Tibial artery (tissue), 4 donors: ENCODE results near the gene UPB1.

Experiments used
- DNase-seq, 2 donors: peaks; one replicate each; pipeline ENCODE4 v3.0.0-alpha.2; 2019
- H3K27ac ChIP-seq, 2 donors: fragments of 200-600 bp; sonication (generic) in 1 of 2; 1 replicate in 1 of 2; 2 replicates in 1 of 2; pipeline ENCODE4 v1.5.1; 2018 to 2019; ENCODE audit warnings: mild to moderate bottlenecking in 1 of 2
- H3K27me3 ChIP-seq, 2 donors: fragments of 200-600 bp; sonication (generic) in 1 of 2; one replicate each; pipeline versions ENCODE4 v1.5.1 to v1.6.0; 2016 to 2019
- H3K36me3 ChIP-seq, 3 donors: fragments of 200-600 bp; sonication (generic) in 2 of 3; one replicate each; pipeline ENCODE4 v1.5.1; 2016 to 2019; ENCODE audit warnings: mild to moderate bottlenecking in 2 of 3
- H3K4me1 ChIP-seq, 4 donors: fragments of 200-600 bp; sonication (generic) in 2 of 4; 1 replicate in 3 of 4; 2 replicates in 1 of 4; pipeline ENCODE4 v1.5.1; 2016 to 2019
- H3K4me3 ChIP-seq, 2 donors: fragments of 200-600 bp; sonication (generic) in 1 of 2; 1 replicate in 1 of 2; 2 replicates in 1 of 2; pipeline ENCODE4 v1.5.1; 2018 to 2019; ENCODE audit warnings: mild to moderate bottlenecking in 2 of 2
- H3K9me3 ChIP-seq, 3 donors: fragments of 200-600 bp; sonication (generic) in 1 of 3; one replicate each; pipeline ENCODE4 v1.5.1; 2016 to 2019
- intact Hi-C: fragments of 100-400 bp; cut with DNase I; formaldehyde crosslinking; loops from one replicate; pipeline ENCODE4 v1.15.0; 2023; ENCODE audit warnings: low total_unique reads
- TF ChIP-seq, protein P1 (sequence below), 2 experiments: fragments of 200-600 bp in 1 of 2; fragments of 450-650 bp in 1 of 2; IDR thresholded peaks; one replicate each; pipeline ENCODE4 v1.5.1; 2017 to 2019; ENCODE audit warnings: antibody characterized with exemption in 2 of 2, mild to moderate bottlenecking in 1 of 2, moderate library complexity in 1 of 2

Gene UPB1

DNA sequence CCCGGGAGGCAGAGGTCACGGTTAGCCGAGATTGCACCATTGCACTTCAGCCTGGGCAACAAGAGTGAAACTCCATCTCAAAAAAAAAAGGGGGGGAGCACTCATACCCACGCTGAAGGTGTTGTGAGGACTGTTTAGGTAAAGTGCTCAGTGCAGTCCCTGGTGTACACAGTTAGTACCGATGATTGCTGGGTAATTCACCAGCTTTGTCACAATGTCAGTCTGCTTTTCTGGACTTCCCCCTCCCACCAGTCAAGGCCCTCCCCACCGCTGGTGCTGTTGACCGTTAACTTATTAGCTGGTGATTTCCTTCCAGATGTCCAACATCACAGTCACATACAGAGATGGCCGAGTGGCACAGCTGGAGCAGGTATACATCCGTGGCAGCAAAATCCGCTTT lies 72.5 kb downstream of the UPB1 start:
- H3K36me3 ChIP-seq: peaks cover 44 to 68% (median 56%) of the 10 kb centered on the region in 3 donors

DNA sequence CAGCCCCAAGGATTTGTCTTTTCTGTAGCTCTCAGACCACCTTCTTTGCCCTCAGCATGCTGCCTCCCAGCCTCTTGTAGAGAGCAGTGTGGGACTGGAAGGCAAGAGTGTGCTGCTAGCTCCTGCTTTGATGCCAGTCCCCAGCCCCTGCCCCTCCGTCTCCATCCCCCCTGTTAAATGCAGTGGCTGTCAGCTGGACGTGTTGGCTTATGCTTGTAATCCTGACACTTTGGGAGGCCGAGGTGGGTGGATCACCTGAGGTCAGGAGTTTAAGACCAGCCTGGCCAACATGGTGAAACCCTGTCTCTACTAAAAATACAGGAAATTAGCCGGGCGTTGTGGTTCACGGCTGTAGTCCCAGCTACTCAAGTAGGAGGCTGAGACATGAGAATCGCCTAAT lies 76.1 kb downstream of the UPB1 start:
- DNase-seq: no peak
- TF ChIP-seq, protein P1, sequence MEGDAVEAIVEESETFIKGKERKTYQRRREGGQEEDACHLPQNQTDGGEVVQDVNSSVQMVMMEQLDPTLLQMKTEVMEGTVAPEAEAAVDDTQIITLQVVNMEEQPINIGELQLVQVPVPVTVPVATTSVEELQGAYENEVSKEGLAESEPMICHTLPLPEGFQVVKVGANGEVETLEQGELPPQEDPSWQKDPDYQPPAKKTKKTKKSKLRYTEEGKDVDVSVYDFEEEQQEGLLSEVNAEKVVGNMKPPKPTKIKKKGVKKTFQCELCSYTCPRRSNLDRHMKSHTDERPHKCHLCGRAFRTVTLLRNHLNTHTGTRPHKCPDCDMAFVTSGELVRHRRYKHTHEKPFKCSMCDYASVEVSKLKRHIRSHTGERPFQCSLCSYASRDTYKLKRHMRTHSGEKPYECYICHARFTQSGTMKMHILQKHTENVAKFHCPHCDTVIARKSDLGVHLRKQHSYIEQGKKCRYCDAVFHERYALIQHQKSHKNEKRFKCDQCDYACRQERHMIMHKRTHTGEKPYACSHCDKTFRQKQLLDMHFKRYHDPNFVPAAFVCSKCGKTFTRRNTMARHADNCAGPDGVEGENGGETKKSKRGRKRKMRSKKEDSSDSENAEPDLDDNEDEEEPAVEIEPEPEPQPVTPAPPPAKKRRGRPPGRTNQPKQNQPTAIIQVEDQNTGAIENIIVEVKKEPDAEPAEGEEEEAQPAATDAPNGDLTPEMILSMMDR (IDR thresholded peaks at IDR 0.05): no peak
- peaks cover 62 to 92% (median 78%) of the 10 kb centered on the region in 3 donors for H3K36me3 ChIP-seq
- no peaks in the 10 kb centered on the region for H3K27me3 ChIP-seq
- no peak overlapping the region for H3K27ac ChIP-seq
- no peak overlapping the region for H3K4me3 ChIP-seq
- peaks cover 0 to 4% (median 0%) of the 10 kb centered on the region in 4 donors for H3K4me1 ChIP-seq
- H3K9me3 ChIP-seq: no peaks in the 10 kb centered on the region
- intact Hi-C loops: no loop called here

More for the DNA sequence above, 72.5 kb downstream of the UPB1 start:
- H3K9me3 ChIP-seq: no peaks in the 10 kb centered on the region
- DNase-seq: no peak
- H3K27me3 ChIP-seq: no peaks in the 10 kb centered on the region
- intact Hi-C loops: no loop called here
- H3K4me3 ChIP-seq: no peak overlapping the region
- TF ChIP-seq, protein P1 (IDR thresholded peaks at IDR 0.05): no peak
- H3K4me1 ChIP-seq: peaks cover 0 to 34% (median 14%) of the 10 kb centered on the region in 4 donors
- no peak overlapping the region for H3K27ac ChIP-seq

DNA sequence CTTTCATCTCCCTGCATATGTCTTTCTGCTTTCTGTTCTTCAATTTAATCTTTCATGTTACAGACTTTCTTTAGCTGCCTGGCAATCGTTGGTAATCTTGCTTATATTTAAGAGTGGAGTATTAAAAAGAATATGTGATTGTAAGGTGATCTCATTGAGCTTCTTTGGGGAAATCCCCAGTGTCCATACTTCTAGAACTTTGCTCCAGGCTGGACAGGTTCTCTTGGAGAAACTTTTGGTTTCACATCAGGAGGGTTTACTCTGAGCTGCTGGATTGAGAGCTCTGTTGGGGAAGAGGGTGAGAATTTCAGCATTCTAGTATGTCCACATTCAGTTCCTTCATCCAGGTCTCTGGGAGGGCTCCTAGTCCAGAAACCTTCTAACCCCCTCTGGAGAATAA lies 81.6 kb downstream of the UPB1 start:
- H3K27ac ChIP-seq: no peak overlapping the region

More for the DNA sequence above, 81.6 kb downstream of the UPB1 start:
- intact Hi-C loops: no loop called here
- Histone ChIP-seq H3K36me3 (peaks cover 26 to 60% (median 34%) of the 10 kb centered on the region in 3 donors), H3K4me3 (no peak overlapping the region), H3K4me1 (no peaks in the 10 kb centered on the region), H3K27me3 (no peaks in the 10 kb centered on the region), H3K9me3 (no peaks in the 10 kb centered on the region)
- no peak for DNase-seq
- TF ChIP-seq, protein P1 (IDR thresholded peaks at IDR 0.05): no peak
